OCI-LY1 (cell line): ENCODE measurements around the gene TRIM67.

Experiments used
- H2AFZ ChIP-seq: fragments of 200-600 bp; sonication (generic), shearing (Covaris generic); 2 replicates; pipeline ENCODE4 v1.6.0; 2014; ENCODE audit warnings: antibody characterized with exemption, mild to moderate bottlenecking, low read length
- H3F3A ChIP-seq: fragments of 200-600 bp; sonication (generic), shearing (Covaris generic); 2 replicates; pipeline ENCODE4 v1.6.0; 2014; ENCODE audit warnings: mild to moderate bottlenecking, antibody characterized with exemption, low read length, moderate library complexity; ENCODE audit not compliant: insufficient read depth
- H3K27ac ChIP-seq: fragments of 200-600 bp; sonication (generic); 2 replicates; pipeline ENCODE4 v1.5.1; 2014; ENCODE audit warnings: low read length, mixed run types, mild to moderate bottlenecking, low read depth; ENCODE audit not compliant: poor library complexity, severe bottlenecking
- H3K27me3 ChIP-seq: fragments of 200-600 bp; sonication (generic); 2 replicates; pipeline ENCODE4 v1.6.0; 2014; ENCODE audit warnings: antibody characterized with exemption, mild to moderate bottlenecking, low read length, moderate library complexity; ENCODE audit not compliant: insufficient read depth
- H3K36me3 ChIP-seq: fragments of 200-600 bp; sonication (generic); 2 replicates; pipeline ENCODE4 v1.6.1; 2014; ENCODE audit warnings: mild to moderate bottlenecking, antibody characterized with exemption, low read length, moderate library complexity, mixed read lengths; ENCODE audit not compliant: insufficient read depth
- H3K4me1 ChIP-seq: fragments of 200-600 bp; sonication (generic); 2 replicates; pipeline ENCODE4 v1.5.1; 2014; ENCODE audit warnings: mild to moderate bottlenecking, low read length, moderate library complexity; ENCODE audit not compliant: insufficient read depth, severe bottlenecking
- H3K4me2 ChIP-seq: fragments of 200-600 bp; sonication (generic), shearing (Covaris generic); 2 replicates; pipeline ENCODE4 v1.6.1; 2014; ENCODE audit warnings: low read length
- H3K4me3 ChIP-seq: fragments of 200-600 bp; sonication (generic); 2 replicates; pipeline ENCODE4 v1.5.1; 2014; ENCODE audit warnings: low read length, low read depth, mild to moderate bottlenecking, mixed read lengths; ENCODE audit not compliant: poor library complexity, severe bottlenecking
- H3K79me2 ChIP-seq: fragments of 200-600 bp; shearing (Covaris generic); 2 replicates; pipeline ENCODE4 v1.6.1; 2016; ENCODE audit warnings: mixed run types, low read length, mixed read lengths; ENCODE audit not compliant: insufficient read depth
- H3K9ac ChIP-seq: fragments of 200-600 bp; sonication (generic), shearing (Covaris generic); 2 replicates; pipeline ENCODE4 v1.6.1; 2014; ENCODE audit warnings: mild to moderate bottlenecking, low read length, mixed read lengths
- H3K9me2 ChIP-seq: fragments of 200-600 bp; sonication (generic), shearing (Covaris generic); 2 replicates; pipeline ENCODE4 v1.6.1; 2014; ENCODE audit warnings: low read depth, mild to moderate bottlenecking, low read length, mixed read lengths
- H3K9me3 ChIP-seq: fragments of 200-600 bp; shearing (Covaris generic); 2 replicates; pipeline ENCODE4 v1.6.1; 2014; ENCODE audit warnings: low read length, mixed read lengths
- H4K20me1 ChIP-seq: fragments of 200-600 bp; sonication (generic), shearing (Covaris generic); 2 replicates; pipeline ENCODE4 v1.6.0; 2016; ENCODE audit warnings: mild to moderate bottlenecking, low read length; ENCODE audit not compliant: insufficient read depth
- CTCF ChIP-seq: fragments of 200-600 bp; sonication (generic), shearing (Covaris generic); IDR thresholded peaks from 2 replicates; pipeline ENCODE4 v1.5.1; 2017; ENCODE audit warnings: mild to moderate bottlenecking, antibody characterized with exemption, low read length, moderate library complexity, mixed read lengths
- EZH2 ChIP-seq: fragments of 200-600 bp; sonication (generic), shearing (Covaris generic); IDR thresholded peaks from 2 replicates; pipeline ENCODE4 v1.8.0; 2017; ENCODE audit warnings: borderline replicate concordance, mixed run types, mild to moderate bottlenecking, antibody characterized with exemption, low read length, moderate library complexity, mixed read lengths

TRIM67 gene

GRCh38 chr1:231177226-231177625 is 15.4 kb downstream of the TRIM67 start:
- H3K9me2 ChIP-seq: no peaks in the 10 kb centered on the region
- H3K36me3 ChIP-seq: no peaks in the 10 kb centered on the region
- no peaks in the 10 kb centered on the region for H3F3A ChIP-seq
- no peak overlapping the region for H3K9ac ChIP-seq
- no peaks in the 10 kb centered on the region for H4K20me1 ChIP-seq
- H3K4me1 ChIP-seq: no peaks in the 10 kb centered on the region
- no peak overlapping the region for H2AFZ ChIP-seq
- no peaks in the 10 kb centered on the region for H3K9me3 ChIP-seq
- no peaks in the 10 kb centered on the region for H3K79me2 ChIP-seq
- no peak overlapping the region for H3K27ac ChIP-seq
- H3K27me3 ChIP-seq: no peaks in the 10 kb centered on the region; the same call in 1 of the 2 replicates
- H3K4me2 ChIP-seq: no peak overlapping the region
- TF ChIP-seq CTCF (no peak), EZH2 (no peak)
- H3K4me3 ChIP-seq: no peak overlapping the region

- no peaks in the 10 kb centered on the region for H3K4me1 ChIP-seq
- no peak overlapping the region for H2AFZ ChIP-seq
- H3K79me2 ChIP-seq: no peaks in the 10 kb centered on the region
- no peaks in the 10 kb centered on the region for H3F3A ChIP-seq
- TF ChIP-seq EZH2 (no peak), CTCF (no peak)
- no peak overlapping the region for H3K4me2 ChIP-seq
- H3K9me3 ChIP-seq: no peaks in the 10 kb centered on the region
- H3K27ac ChIP-seq: no peak overlapping the region
- H3K9ac ChIP-seq: no peak overlapping the region
- H3K27me3 ChIP-seq: no peaks in the 10 kb centered on the region; the same call in 1 of the 2 replicates
- no peaks in the 10 kb centered on the region for H3K9me2 ChIP-seq
- no peaks in the 10 kb centered on the region for H3K36me3 ChIP-seq
- no peak overlapping the region for H3K4me3 ChIP-seq
- no peaks in the 10 kb centered on the region for H4K20me1 ChIP-seq
These were observed 16.1 kb downstream of the TRIM67 start for GRCh38 chr1:231177936-231178335.

GRCh38 chr1:231178970-231179369 is 17.1 kb downstream of the TRIM67 start:
- Histone ChIP-seq H3K27ac (no peak overlapping the region), H3K4me1 (no peaks in the 10 kb centered on the region), H3K4me2 (no peak overlapping the region), H3K4me3 (no peak overlapping the region), H3K27me3 (no peaks in the 10 kb centered on the region; the same call in 1 of the 2 replicates), H3K9me3 (no peaks in the 10 kb centered on the region), H3K36me3 (no peaks in the 10 kb centered on the region), H3K79me2 (no peaks in the 10 kb centered on the region), H2AFZ (no peak overlapping the region), H3K9me2 (no peaks in the 10 kb centered on the region), H3K9ac (no peak overlapping the region), H3F3A (no peaks in the 10 kb centered on the region), H4K20me1 (no peaks in the 10 kb centered on the region)
- TF ChIP-seq EZH2 (no peak), CTCF (no peak)
